Measurements from ENCODE around the gene SLC1A1. TPM values are rescaled to one million over a fixed set of nuclear protein-coding genes. Genes with fewer than 3 reads are reported as not detected.
"Not testable (repeated sequence)": the region's sequence is repeated elsewhere in the genome, so short reads cannot be mapped to it uniquely, and the experiment has no call there.

Gene SLC1A1
- total RNA-seq, 1 donor from 2014 or later: 4.2 TPM

- no peak for DNase-seq (ENCODE audit: low read depth in 2 of 2)
Observed at GRCh38 chr9:4506490-4506889, 16.2 kb downstream of the SLC1A1 start.

- no peak for DNase-seq (ENCODE audit: low read depth in 2 of 2)
Observed at GRCh38 chr9:4507306-4508130, 17.2 kb downstream of the SLC1A1 start.

GRCh38 chr9:4508246-4508906 lies 18.1 kb downstream of the SLC1A1 start:
- no peak for DNase-seq (ENCODE audit: low read depth in 2 of 2)

GRCh38 chr9:4508907-4509589 lies 18.8 kb downstream of the SLC1A1 start:
- no peak for DNase-seq (ENCODE audit: low read depth in 2 of 2)

GRCh38 chr9:4509590-4509984 lies 19.3 kb downstream of the SLC1A1 start:
- no peak for DNase-seq (ENCODE audit: low read depth in 2 of 2)

GRCh38 chr9:4510546-4511322 lies 20.5 kb downstream of the SLC1A1 start:
- DNase-seq (ENCODE audit: low read depth in 2 of 2): no peak

GRCh38 chr9:4514252-4515128 lies 24.2 kb downstream of the SLC1A1 start:
- no peak for DNase-seq (ENCODE audit: low read depth in 2 of 2)

- DNase-seq (ENCODE audit: low read depth in 2 of 2): no peak
Observed at GRCh38 chr9:4515958-4516375, 25.7 kb downstream of the SLC1A1 start.

- DNase-seq (ENCODE audit: low read depth in 2 of 2): no peak
Observed at GRCh38 chr9:4517274-4517673, 27.0 kb downstream of the SLC1A1 start.

- no peak for DNase-seq (ENCODE audit: low read depth in 2 of 2)
Observed at GRCh38 chr9:4519604-4520003, 29.3 kb downstream of the SLC1A1 start.

GRCh38 chr9:4520055-4520454 lies 29.8 kb downstream of the SLC1A1 start:
- DNase-seq (ENCODE audit: low read depth in 2 of 2): no peak

GRCh38 chr9:4530375-4530774 lies 40.1 kb downstream of the SLC1A1 start:
- DNase-seq (ENCODE audit: low read depth in 2 of 2): peak; percentile 56 to 83

- DNase-seq (ENCODE audit: low read depth in 2 of 2): peak in 1 of 2 donors; percentile 54
Observed at GRCh38 chr9:4530831-4531230, 40.6 kb downstream of the SLC1A1 start.

GRCh38 chr9:4531355-4531754 lies 41.1 kb downstream of the SLC1A1 start:
- DNase-seq (ENCODE audit: low read depth in 2 of 2): not testable (repeated sequence)

- not testable (repeated sequence) for DNase-seq (ENCODE audit: low read depth in 2 of 2)
Observed at GRCh38 chr9:4533881-4534280, 43.6 kb downstream of the SLC1A1 start.

- DNase-seq (ENCODE audit: low read depth in 2 of 2): not testable (repeated sequence)
Observed at GRCh38 chr9:4536196-4536595, 45.9 kb downstream of the SLC1A1 start.

GRCh38 chr9:4537581-4537980 lies 47.3 kb downstream of the SLC1A1 start:
- DNase-seq (ENCODE audit: low read depth in 2 of 2): no peak

- no peak for DNase-seq (ENCODE audit: low read depth in 2 of 2)
Observed at GRCh38 chr9:4538107-4538506, 47.8 kb downstream of the SLC1A1 start.

- DNase-seq (ENCODE audit: low read depth in 2 of 2): no peak
Observed at GRCh38 chr9:4538621-4539020, 48.4 kb downstream of the SLC1A1 start.

- no peak for DNase-seq (ENCODE audit: low read depth in 2 of 2)
Observed at GRCh38 chr9:4540425-4540824, 50.2 kb downstream of the SLC1A1 start.

- DNase-seq (ENCODE audit: low read depth in 2 of 2): no peak
Observed at GRCh38 chr9:4541281-4541680, 51.0 kb downstream of the SLC1A1 start.
